DOHH2 (cell line): ENCODE results near the gene CLSTN1.

Experiments
- EZH2phosphoT487 ChIP-seq: fragments of 200-600 bp; sonication (generic); IDR thresholded peaks from 2 replicates; pipeline ENCODE4 v1.6.1; 2017; ENCODE audit warnings: borderline replicate concordance, mild to moderate bottlenecking, antibody characterized with exemption, low read length, moderate library complexity, mixed read lengths
- TF ChIP-seq, protein P1 (sequence below): fragments of 200-600 bp; sonication (generic); IDR thresholded peaks from one replicate; pipeline ENCODE4 v1.5.1; 2014; ENCODE audit warnings: antibody characterized with exemption, mild to moderate bottlenecking, low read depth, low read length; ENCODE audit not compliant: poor library complexity, severe bottlenecking

DNA sequence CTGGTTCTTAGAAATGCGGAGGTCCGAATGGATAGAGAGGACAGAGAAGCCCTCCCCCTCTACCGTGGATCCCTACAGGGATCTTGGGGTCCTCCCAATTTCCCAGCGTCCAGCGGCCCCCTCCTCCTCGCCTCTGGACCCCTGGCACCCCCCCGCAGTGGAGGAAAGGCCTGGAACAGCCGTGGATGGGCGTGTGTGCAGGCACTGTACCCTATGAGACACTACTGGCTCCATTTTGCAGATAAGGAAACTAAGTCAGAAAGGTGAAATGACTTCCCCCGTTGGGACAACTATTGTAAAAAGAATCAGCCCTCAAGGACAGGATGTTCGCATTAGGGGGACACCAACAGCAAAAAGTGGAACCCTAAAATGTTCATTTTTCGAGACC lies 931 bp upstream of the CLSTN1 start:
- TF ChIP-seq EZH2phosphoT487, result no peak
- TF ChIP-seq, protein P1, sequence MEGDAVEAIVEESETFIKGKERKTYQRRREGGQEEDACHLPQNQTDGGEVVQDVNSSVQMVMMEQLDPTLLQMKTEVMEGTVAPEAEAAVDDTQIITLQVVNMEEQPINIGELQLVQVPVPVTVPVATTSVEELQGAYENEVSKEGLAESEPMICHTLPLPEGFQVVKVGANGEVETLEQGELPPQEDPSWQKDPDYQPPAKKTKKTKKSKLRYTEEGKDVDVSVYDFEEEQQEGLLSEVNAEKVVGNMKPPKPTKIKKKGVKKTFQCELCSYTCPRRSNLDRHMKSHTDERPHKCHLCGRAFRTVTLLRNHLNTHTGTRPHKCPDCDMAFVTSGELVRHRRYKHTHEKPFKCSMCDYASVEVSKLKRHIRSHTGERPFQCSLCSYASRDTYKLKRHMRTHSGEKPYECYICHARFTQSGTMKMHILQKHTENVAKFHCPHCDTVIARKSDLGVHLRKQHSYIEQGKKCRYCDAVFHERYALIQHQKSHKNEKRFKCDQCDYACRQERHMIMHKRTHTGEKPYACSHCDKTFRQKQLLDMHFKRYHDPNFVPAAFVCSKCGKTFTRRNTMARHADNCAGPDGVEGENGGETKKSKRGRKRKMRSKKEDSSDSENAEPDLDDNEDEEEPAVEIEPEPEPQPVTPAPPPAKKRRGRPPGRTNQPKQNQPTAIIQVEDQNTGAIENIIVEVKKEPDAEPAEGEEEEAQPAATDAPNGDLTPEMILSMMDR, result no peak
